ENCODE measurements around the gene FRG1. TPM values are rescaled to one million over a fixed set of nuclear protein-coding genes. Genes with fewer than 3 reads are reported as not detected.
"Not testable (repeated sequence)": the region's sequence is repeated elsewhere in the genome, so short reads cannot be mapped to it uniquely, and the experiment has no call there.

Gene FRG1
- total RNA-seq, 4 donors from 2014 or later = 37.9 to 67.0 (median 49.6) TPM

DNA sequence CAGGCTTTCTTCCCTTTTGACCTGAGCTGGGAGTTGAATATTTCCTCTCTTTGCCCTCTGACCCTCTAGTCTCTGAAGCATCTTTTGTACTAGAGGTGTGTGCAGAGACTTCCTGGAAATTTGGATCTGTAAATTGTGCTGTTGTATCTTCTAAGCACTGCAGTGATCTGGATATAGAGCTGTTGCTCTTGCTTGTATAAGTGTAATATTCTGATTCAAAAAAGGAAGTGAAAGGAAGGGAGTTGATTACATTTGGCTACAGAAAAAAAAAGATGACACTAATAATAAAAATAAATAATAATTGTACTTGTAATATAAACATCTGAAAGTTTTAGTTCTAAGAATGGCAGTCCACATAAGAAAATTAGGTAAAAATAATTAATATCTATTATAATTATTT, 33.0 kb downstream of the FRG1 start:
- TF ChIP-seq CTCF (IDR thresholded peaks at IDR 0.05) = no peak
- no peak for TF ChIP-seq POLR2A (IDR thresholded peaks at IDR 0.05)
- TF ChIP-seq EP300 (IDR thresholded peaks at IDR 0.05) = no peak
- DNase-seq (ENCODE audit: low spot score in 2 of 2) = no peak
- Histone ChIP-seq H3K4me3 (no peak overlapping the region), H3K27me3 (no peaks in the 10 kb centered on the region), H3K9me3 (no peaks in the 10 kb centered on the region), H3K36me3 (no peaks in the 10 kb centered on the region), H3K4me1 (no peaks in the 10 kb centered on the region), H3K27ac (no peak overlapping the region)

DNA sequence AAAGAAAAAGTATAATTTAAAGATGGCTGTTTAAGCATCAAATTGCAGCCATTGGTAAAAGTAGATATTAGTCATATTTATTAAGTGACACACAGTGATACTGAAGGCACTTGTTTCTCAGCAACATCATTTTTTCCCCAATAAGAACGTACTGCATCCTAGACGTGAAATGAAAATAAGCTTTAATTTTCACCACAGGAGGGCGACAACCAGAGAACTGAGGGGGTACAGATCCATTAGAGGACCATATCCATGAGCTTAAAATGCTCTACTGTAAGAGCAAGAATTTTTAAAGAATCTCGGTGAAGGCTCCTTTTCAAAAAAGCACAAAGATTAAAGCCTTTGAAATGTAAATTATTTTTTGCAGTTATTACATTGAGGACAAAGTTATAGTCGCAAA, 33.4 kb downstream of the FRG1 start:
- WGBS, 2 donors = 48 to 56% methylated on average over 5 of the region's 5 CpGs
- Histone ChIP-seq H3K9me3 (no peaks in the 10 kb centered on the region), H3K4me3 (no peak overlapping the region), H3K4me1 (no peaks in the 10 kb centered on the region), H3K27me3 (no peaks in the 10 kb centered on the region), H3K27ac (no peak overlapping the region), H3K36me3 (no peaks in the 10 kb centered on the region)
- no peak for TF ChIP-seq POLR2A (IDR thresholded peaks at IDR 0.05)
- TF ChIP-seq EP300 (IDR thresholded peaks at IDR 0.05) = no peak
- DNase-seq (ENCODE audit: low spot score in 2 of 2) = no peak

- Histone ChIP-seq H3K4me3 (no peak overlapping the region), H3K4me1 (no peaks in the 10 kb centered on the region), H3K27ac (no peak overlapping the region), H3K36me3 (no peaks in the 10 kb centered on the region), H3K27me3 (no peaks in the 10 kb centered on the region), H3K9me3 (no peaks in the 10 kb centered on the region)
- TF ChIP-seq CTCF (IDR thresholded peaks at IDR 0.05) (no peak), POLR2A (IDR thresholded peaks at IDR 0.05) (no peak), EP300 (IDR thresholded peaks at IDR 0.05) (no peak)
- no peak for DNase-seq (ENCODE audit: low spot score in 2 of 2)
- WGBS, 2 donors = 54 to 58% methylated on average over 10 of the region's 10 CpGs
Measured at GRCh38 chr4:189979196-189980047, 38.8 kb downstream of the FRG1 start.

DNA sequence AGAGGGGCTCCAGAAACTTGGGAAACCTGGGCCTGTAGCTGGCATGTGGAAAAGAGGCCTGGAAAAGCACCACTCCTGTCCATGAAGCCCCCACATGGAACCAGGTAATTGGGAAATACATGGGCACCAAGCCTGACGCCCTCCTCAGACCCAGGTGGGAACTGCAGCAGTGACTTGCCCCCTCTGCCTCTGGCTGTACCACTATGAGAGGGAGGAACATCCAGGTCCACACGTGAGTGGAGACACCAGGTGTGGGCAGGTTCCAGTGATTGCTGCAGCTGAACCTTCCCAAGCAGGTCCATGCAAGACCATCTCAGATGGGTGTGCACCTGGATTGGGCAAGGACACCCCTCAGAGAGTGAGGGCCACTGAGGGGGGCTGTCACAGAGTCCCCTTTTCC, 39.6 kb downstream of the FRG1 start:
- 54 to 62% methylated on average over 2 of the region's 2 CpGs for WGBS, 2 donors
- H3K36me3 ChIP-seq; DNase-seq (ENCODE audit: low spot score in 2 of 2); H3K27ac ChIP-seq; H3K4me1 ChIP-seq; H3K27me3 ChIP-seq; H3K9me3 ChIP-seq; H3K4me3 ChIP-seq: not testable (repeated sequence)

DNA sequence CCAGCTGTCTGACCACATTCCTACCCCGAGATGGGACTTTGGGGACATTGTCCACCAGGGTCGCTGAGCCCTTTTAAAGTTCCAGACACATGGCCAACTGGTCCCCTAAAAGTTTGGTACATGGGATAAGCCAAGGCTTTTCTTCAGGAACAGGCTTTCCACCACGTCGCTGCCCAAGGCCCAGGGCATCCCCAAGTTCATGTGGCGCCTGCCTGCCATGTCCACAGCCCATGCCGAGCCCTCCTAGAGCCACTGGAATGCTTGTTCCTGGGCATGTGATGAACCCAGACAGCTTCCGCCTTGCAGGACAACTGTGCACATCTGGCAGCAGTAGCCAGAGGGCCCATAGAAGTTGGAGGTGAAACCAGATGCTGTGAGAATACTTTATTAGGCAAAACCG, 41.3 kb downstream of the FRG1 start:
- Histone ChIP-seq H3K4me3 (no peak overlapping the region), H3K9me3 (no peaks in the 10 kb centered on the region), H3K36me3 (no peaks in the 10 kb centered on the region), H3K27me3 (no peaks in the 10 kb centered on the region), H3K4me1 (no peaks in the 10 kb centered on the region), H3K27ac (no peak overlapping the region)
- TF ChIP-seq EP300 (IDR thresholded peaks at IDR 0.05) (no peak), CTCF (IDR thresholded peaks at IDR 0.05) (no peak), POLR2A (IDR thresholded peaks at IDR 0.05) (no peak)
- WGBS, 2 donors = 79 to 84% methylated on average over 7 to 8 of the region's 8 CpGs
- no peak for DNase-seq (ENCODE audit: low spot score in 2 of 2)

GRCh38 chr4:189983916-189984526, 43.3 kb downstream of the FRG1 start:
- not testable (repeated sequence) for H3K9me3 ChIP-seq; H3K36me3 ChIP-seq; H3K4me3 ChIP-seq; H3K27ac ChIP-seq; H3K4me1 ChIP-seq; DNase-seq (ENCODE audit: low spot score in 2 of 2); H3K27me3 ChIP-seq
- 84 to 90% methylated on average over 24 to 26 of the region's 41 CpGs for WGBS, 2 donors

DNA sequence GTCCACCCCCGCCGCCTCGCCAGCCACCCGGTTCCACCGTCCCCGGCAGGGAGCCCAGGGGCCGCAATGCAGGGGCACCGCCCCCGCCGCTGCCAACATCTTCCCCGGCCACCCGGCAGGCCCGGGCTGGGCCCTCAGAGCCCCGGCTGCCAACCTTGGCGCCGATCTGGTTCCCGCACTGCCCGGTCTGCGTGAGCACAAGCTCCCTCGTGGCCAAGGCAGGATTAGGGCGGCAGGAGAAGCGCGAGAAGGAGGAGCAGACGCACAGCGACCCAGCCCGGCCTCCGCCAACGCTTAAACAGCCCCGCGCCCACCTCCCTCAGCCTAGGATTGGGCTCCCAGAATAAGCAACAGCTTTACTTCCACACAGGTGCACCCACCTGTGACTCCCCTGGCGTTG, 44.0 kb downstream of the FRG1 start:
- not testable (repeated sequence) for H3K4me1 ChIP-seq; H3K4me3 ChIP-seq; H3K27ac ChIP-seq; DNase-seq (ENCODE audit: low spot score in 2 of 2); H3K36me3 ChIP-seq; H3K27me3 ChIP-seq; H3K9me3 ChIP-seq
- WGBS, 2 donors = 93% methylated on average over 3 to 19 of the region's 31 CpGs

DNA sequence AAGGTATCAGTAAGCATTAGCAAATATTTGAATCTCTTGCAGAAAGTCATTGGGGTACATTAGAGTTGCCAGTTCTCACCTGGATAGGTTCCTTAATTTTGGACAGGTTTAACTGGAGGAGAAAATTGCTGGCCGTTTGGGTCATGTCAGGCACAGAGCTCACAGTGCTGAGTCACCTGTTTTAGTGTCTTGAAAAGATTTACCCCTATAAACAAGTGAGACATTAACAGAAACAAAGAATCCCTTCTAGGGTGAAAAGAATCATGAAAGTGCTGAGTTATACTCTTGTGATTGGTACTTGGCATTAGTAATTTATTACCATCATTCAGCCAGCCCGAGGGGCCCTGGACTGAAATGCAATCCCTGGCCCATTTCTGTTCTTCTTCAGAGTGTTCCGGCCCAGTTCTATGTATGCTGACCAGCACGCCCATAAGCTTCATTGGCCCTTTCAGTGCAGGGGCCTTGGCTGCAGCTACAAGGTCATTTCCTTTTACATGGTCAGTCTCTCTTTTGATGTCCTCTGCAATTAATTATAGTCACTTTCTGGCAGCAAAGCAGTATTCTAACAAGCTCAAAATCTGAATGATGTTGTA, 45.1 kb downstream of the FRG1 start:
- not testable (repeated sequence) for H3K27ac ChIP-seq

More for the DNA sequence above, 45.1 kb downstream of the FRG1 start:
- DNase-seq (ENCODE audit: low spot score in 2 of 2); H3K36me3 ChIP-seq; H3K27me3 ChIP-seq; H3K4me3 ChIP-seq; H3K4me1 ChIP-seq; H3K9me3 ChIP-seq: not testable (repeated sequence)
- 33 to 61% methylated on average over 4 of the region's 4 CpGs for WGBS, 2 donors
